GM12875 (cell line): Measurements from ENCODE around the gene MTCL1.

Source experiments
- H3K4me3 ChIP-seq: one replicate; pipeline ENCODE4 v1.5.1; 2011; ENCODE audit warnings: low read depth, low read length, control low read depth
- TF ChIP-seq, protein P1 (sequence below): IDR thresholded peaks from 2 replicates; pipeline ENCODE4 v1.5.1; 2011; ENCODE audit warnings: low read depth, mild to moderate bottlenecking, control low read depth, inconsistent platforms, low read length, moderate library complexity, borderline replicate concordance; ENCODE audit not compliant: insufficient read depth

MTCL1 gene

GRCh38 chr18:8857806-8858205 lies 152.4 kb downstream of the MTCL1 start:
- TF ChIP-seq, protein P1, sequence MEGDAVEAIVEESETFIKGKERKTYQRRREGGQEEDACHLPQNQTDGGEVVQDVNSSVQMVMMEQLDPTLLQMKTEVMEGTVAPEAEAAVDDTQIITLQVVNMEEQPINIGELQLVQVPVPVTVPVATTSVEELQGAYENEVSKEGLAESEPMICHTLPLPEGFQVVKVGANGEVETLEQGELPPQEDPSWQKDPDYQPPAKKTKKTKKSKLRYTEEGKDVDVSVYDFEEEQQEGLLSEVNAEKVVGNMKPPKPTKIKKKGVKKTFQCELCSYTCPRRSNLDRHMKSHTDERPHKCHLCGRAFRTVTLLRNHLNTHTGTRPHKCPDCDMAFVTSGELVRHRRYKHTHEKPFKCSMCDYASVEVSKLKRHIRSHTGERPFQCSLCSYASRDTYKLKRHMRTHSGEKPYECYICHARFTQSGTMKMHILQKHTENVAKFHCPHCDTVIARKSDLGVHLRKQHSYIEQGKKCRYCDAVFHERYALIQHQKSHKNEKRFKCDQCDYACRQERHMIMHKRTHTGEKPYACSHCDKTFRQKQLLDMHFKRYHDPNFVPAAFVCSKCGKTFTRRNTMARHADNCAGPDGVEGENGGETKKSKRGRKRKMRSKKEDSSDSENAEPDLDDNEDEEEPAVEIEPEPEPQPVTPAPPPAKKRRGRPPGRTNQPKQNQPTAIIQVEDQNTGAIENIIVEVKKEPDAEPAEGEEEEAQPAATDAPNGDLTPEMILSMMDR: no peak
- no peak overlapping the region for H3K4me3 ChIP-seq

DNA sequence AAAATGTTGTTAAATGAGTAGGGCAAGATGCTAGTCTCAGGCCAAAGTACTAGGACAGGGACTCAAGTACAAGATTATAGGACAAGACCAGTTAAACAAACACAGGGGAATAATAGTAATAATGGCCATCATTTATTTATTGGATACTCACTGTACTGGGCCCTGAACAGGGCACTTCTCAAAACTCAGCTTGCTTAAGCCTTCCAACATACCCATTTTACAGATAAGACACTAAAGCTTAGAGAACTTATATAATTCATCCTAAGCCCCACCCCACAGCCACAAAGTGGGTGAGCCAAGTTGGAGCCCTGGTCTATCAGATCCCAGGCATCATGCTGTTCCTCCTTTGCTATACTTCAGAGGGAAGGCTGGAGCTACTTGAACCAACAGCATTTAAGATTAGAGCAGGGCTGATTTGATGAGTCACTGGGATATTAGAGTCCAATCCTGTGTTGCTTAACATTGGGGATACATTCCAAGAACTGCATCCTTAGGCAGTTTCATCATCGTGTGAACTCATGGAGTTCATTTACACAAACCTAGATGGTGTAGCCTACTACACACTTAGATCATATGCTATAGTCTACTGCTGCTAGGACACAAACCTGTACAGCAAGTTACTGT lies 153.6 kb downstream of the MTCL1 start:
- H3K4me3 ChIP-seq: no peak overlapping the region
- TF ChIP-seq, protein P1: no peak

DNA sequence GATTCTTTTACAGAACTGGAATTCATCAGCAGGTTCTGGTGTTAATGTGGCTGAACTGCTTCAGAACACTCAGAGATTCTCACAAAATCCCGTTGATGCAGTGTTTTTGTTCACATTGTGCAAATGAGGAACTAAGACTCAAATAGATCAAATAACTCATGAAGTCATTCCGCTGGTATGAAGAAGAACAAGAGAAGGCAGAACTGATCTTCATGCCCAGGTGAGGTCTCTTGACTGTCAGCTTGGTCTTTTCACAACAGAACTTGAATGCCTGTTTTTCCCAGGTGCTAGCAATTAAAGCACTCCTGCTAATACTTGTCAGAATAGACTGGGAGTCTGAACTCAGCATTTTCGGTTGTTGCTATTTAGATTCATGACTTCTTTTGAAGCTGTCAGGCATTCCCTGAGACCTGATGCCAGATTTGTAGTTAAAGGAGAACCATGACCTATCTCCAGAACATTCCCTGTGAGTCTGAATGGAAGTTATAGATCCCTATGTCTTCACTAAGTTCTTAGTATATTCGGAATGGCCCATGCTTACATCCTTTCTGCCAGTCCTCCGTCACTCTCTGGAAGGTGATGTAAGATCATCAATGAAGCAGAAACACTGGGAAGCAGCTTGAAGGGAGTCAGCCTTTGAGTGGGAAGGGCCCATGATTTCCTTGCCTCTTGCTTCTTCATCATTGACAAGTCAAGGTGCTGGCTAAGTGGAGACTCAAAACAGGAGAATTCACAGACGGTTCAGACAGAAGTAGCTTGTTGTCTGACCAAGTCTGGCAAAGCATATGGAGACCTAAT lies 155.7 kb downstream of the MTCL1 start:
- TF ChIP-seq, protein P1: no peak
- no peak overlapping the region for H3K4me3 ChIP-seq

- TF ChIP-seq, protein P1: no peak
- H3K4me3 ChIP-seq: no peak overlapping the region
Measured at GRCh38 chr18:8863427-8863826, 158.1 kb downstream of the MTCL1 start.

DNA sequence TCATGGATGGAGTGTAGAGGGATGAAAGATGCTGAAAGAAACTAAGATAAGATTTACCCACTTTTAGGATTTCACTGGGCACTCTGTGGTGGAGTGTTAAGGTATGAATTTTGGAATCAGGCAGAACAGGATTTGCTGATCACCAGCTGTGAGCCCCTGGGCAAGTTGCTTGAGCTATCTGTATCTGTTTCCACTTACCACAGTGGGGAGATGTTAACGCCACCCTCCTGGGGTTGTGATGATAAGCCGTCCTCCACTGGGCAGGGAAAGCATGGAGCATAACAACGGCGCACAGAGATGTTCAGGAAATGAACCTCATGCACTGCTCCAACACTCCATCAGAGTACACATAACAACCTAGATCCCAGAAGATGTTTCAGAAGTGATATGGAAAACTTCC lies 160.6 kb downstream of the MTCL1 start:
- TF ChIP-seq, protein P1: no peak

DNA sequence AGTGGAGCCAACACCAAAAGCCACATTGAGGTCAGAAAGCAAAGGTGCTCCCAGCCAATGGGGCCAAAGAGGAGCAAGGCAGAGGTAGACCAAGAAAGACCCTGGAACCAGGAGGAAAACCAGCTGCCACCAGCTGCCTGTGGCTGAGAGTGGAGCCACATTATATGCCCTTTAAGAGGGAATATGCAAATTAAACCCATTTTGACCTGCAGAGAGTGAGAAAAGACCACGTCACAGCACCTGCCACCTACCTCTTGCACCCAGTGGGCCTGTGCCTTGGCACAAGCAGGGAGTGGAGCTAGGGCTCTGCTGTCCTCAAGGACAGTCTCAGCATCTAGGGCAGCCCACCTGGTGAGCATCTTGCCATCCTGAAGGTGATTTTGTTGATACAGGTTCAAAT lies 161.3 kb downstream of the MTCL1 start:
- TF ChIP-seq, protein P1: no peak
- H3K4me3 ChIP-seq: no peak overlapping the region

More for the DNA sequence above, 160.6 kb downstream of the MTCL1 start:
- no peak overlapping the region for H3K4me3 ChIP-seq

DNA sequence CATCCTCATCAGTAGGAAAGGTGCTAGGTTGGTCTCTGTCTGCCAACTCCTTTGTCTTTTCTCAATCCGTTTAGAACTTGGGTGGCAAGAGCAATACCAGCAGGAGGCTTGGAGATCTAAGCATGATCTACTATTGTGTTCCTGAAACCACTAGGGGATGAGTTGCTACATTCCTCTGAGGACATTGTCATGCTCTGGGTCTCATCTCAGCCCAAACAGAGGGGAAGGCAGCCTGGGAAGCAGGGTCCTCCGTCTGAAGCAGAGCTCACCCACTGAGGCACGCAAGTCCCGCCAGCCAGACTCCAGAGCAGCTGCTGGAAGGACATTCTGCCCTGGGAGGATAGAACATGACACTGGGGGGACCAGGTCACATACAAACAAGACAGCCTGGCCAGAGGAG lies 162.9 kb downstream of the MTCL1 start:
- TF ChIP-seq, protein P1: no peak
- no peak overlapping the region for H3K4me3 ChIP-seq
